CD4-positive, alpha-beta T cell treated with Interferon alpha-2 for 1 hour (primary cell): ENCODE measurements around the gene NEU4.

Experiments
- DNase-seq, 2 donors: peaks; one replicate each; pipeline ENCODE4 v3.0.0-alpha.2; 2020 to 2022

The NEU4 gene

GRCh38 chr2:241835611-241836010 is 26.6 kb downstream of the NEU4 start:
- no peak for DNase-seq

GRCh38 chr2:241836292-241836691 is 27.3 kb downstream of the NEU4 start:
- DNase-seq, result no peak

GRCh38 chr2:241837197-241837965 is 28.4 kb downstream of the NEU4 start:
- DNase-seq, result no peak

GRCh38 chr2:241841181-241842066 is 32.4 kb downstream of the NEU4 start:
- DNase-seq, result no peak

- DNase-seq, result no peak
Measured at GRCh38 chr2:241842067-241842415, 33.0 kb downstream of the NEU4 start.

GRCh38 chr2:241842620-241843211 is 33.7 kb downstream of the NEU4 start:
- DNase-seq, result peak; percentile 62 to 68

GRCh38 chr2:241843321-241844065 is 34.5 kb downstream of the NEU4 start:
- no peak for DNase-seq

- DNase-seq, result peak; percentile 70 to 80
Measured at GRCh38 chr2:241844066-241844728, 35.2 kb downstream of the NEU4 start.

GRCh38 chr2:241844831-241845578 is 36.0 kb downstream of the NEU4 start:
- DNase-seq, result no peak

GRCh38 chr2:241846406-241846805 is 37.4 kb downstream of the NEU4 start:
- no peak for DNase-seq

- DNase-seq, result no peak
Measured at GRCh38 chr2:241848761-241849615, 40.0 kb downstream of the NEU4 start.

GRCh38 chr2:241849616-241850543 is 40.9 kb downstream of the NEU4 start:
- DNase-seq, result no peak

GRCh38 chr2:241850544-241851324 is 41.7 kb downstream of the NEU4 start:
- DNase-seq, result no peak

GRCh38 chr2:241851325-241852115 is 42.5 kb downstream of the NEU4 start:
- no peak for DNase-seq

- DNase-seq, result no peak
Measured at GRCh38 chr2:241852116-241852980, 43.4 kb downstream of the NEU4 start.

GRCh38 chr2:241852981-241853631 is 44.1 kb downstream of the NEU4 start:
- no peak for DNase-seq
